SK-N-DZ (cell line): Measurements from ENCODE around the gene TIMP2.
"Not testable (repeated sequence)": the region's sequence is repeated elsewhere in the genome, so short reads cannot be mapped to it uniquely, and the experiment has no call there.

Experiments used
- DNase-seq: peaks from one replicate; pipeline ENCODE4 v3.0.0-alpha.2; 2015; ENCODE audit warnings: low spot score

The TIMP2 gene

GRCh38 chr17:78956254-78956653 lies 31.1 kb upstream of the TIMP2 start:
- DNase-seq: no peak

GRCh38 chr17:78954684-78955083 lies 29.5 kb upstream of the TIMP2 start:
- no peak for DNase-seq

GRCh38 chr17:78953356-78954350 lies 28.5 kb upstream of the TIMP2 start:
- DNase-seq: peak; percentile 90

- DNase-seq: no peak
Measured at GRCh38 chr17:78952706-78953105, 27.5 kb upstream of the TIMP2 start.

GRCh38 chr17:78951967-78952551 lies 26.9 kb upstream of the TIMP2 start:
- no peak for DNase-seq

- no peak for DNase-seq
Measured at GRCh38 chr17:78950870-78951269, 25.7 kb upstream of the TIMP2 start.

GRCh38 chr17:78947235-78948149 lies 22.3 kb upstream of the TIMP2 start:
- no peak for DNase-seq

- DNase-seq: no peak
Measured at GRCh38 chr17:78946631-78947030, 21.4 kb upstream of the TIMP2 start.

- DNase-seq: no peak
Measured at GRCh38 chr17:78946131-78946530, 20.9 kb upstream of the TIMP2 start.

- not testable (repeated sequence) for DNase-seq
Measured at GRCh38 chr17:78945455-78945854, 20.3 kb upstream of the TIMP2 start.

GRCh38 chr17:78944956-78945355 lies 19.8 kb upstream of the TIMP2 start:
- DNase-seq: no peak

GRCh38 chr17:78944026-78944425 lies 18.8 kb upstream of the TIMP2 start:
- no peak for DNase-seq

- DNase-seq: peak; percentile 83
Measured at GRCh38 chr17:78940708-78941107, 15.5 kb upstream of the TIMP2 start.

- DNase-seq: no peak
Measured at GRCh38 chr17:78940258-78940657, 15.1 kb upstream of the TIMP2 start.

GRCh38 chr17:78939615-78940014 lies 14.4 kb upstream of the TIMP2 start:
- DNase-seq: no peak

GRCh38 chr17:78937561-78937960 lies 12.4 kb upstream of the TIMP2 start:
- DNase-seq: no peak

GRCh38 chr17:78935419-78936323 lies 10.5 kb upstream of the TIMP2 start:
- DNase-seq: peak; percentile 94

GRCh38 chr17:78934681-78935418 lies 9.7 kb upstream of the TIMP2 start:
- DNase-seq: no peak

GRCh38 chr17:78933959-78934568 lies 8.9 kb upstream of the TIMP2 start:
- peak; percentile 93 for DNase-seq
